HK-2 (cell line): ENCODE data around the gene HSP90B1.

Experiments
- DNase-seq: peaks from one replicate; pipeline ENCODE4 v3.0.0-alpha.2; 2018; ENCODE audit not compliant: unreplicated experiment

HSP90B1 gene

DNA sequence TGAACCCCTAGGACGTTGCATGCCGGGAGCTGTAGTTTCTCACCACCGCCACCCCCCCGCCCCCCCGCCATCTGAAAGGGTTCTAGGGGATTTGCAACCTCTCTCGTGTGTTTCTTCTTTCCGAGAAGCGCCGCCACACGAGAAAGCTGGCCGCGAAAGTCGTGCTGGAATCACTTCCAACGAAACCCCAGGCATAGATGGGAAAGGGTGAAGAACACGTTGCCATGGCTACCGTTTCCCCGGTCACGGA, 501 bp upstream of the HSP90B1 start:
- DNase-seq, result no peak

DNA sequence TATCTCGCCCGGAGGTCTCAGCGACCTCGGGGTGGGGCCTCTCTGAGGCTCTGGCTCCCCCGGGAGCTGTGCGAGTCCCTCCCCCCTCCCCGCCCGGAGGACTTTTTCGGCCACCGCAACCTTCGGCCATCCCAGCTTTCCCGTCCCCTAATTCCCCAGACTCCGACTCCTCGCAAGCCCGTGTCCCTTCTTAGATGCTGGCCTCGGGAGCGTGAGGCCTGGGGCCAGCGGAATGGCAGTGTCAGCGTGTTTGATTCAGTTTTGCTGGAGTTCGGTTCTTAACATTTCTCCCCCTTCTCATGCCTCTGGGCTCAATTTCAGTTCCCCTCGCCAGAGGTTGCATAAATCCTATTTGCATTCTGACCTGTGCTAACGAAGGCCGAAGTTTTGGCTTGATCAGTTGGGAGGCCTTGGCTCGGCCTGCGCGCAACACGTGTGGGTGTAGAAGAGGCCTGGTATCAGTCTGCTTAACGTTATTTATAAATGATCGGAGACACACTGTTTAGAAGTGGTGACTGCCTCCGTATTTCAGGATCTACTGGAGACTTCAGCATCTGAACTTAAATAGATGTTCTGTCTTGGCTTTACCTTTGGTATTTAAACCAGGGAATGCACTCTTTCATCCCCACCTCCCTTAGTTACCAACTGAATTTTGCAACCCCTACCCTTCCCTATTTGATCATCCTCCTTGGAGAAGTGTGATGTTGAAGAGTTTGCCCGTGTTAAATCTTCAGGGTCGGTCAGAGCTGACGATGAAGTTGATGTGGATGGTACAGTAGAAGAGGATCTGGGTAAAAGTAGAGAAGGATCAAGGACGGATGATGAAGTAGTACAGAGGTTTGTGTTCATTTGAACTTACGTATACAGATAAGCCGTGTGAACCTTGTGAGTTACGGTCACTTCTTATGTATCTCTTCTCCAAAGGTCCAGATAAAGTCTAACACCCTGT, 851 bp downstream of the HSP90B1 start:
- no peak for DNase-seq

DNA sequence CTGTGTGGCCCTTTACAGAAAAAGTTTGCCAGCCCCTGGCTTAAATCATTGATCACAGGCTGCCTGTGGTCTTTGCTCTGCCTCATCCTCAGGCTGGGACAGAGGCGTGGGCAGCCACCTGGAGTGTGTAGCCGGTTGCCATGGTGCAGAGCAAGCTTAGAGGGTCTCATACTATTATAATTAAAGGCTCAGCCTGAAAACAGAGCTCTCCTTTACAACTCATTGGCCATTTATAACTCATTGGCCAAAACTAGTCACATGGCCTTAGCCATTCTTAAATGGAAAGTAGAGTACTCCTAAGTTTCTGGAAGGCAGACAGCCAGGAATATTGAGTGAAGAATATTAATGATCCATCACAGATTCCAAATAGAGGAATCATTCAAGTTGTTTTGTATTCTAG, 3.0 kb downstream of the HSP90B1 start:
- no peak for DNase-seq

DNA sequence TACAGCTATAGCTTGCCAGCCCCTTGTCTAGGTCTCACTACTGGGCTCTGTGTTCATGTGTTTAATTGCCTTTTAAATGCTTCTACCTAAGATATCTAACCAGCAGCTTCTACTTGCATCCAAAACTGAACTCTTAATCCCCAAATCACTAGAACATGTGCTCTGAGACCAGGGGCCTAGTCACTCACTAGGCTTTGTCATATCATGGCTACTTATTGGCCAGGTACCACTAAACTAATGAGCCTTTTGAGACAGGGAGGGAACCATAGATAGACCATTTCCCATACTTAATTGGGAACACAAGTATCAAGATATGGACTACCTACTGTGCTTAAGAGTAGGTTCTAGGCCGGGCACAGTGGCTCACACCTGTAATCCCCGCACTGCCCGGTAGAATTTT, 6.5 kb downstream of the HSP90B1 start:
- no peak for DNase-seq

DNA sequence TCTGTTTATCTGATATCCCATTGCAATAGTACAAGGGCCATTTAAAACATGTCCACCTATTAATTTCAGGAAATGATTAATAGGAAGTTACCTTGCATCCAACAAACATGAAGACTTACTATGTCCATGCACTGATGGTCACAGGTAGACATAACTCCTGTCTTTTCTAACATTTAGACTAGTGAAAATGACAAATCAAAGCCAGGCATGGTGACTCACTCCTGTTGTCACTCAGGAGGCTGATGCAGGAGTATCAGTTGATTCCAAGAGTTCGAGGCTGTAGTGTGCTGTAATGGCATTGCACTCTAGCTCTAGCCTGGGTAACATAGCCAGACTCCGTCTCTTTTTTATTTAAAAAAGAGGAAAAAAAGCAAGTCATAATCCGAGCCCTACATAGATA, 14.8 kb downstream of the HSP90B1 start:
- no peak for DNase-seq

DNA sequence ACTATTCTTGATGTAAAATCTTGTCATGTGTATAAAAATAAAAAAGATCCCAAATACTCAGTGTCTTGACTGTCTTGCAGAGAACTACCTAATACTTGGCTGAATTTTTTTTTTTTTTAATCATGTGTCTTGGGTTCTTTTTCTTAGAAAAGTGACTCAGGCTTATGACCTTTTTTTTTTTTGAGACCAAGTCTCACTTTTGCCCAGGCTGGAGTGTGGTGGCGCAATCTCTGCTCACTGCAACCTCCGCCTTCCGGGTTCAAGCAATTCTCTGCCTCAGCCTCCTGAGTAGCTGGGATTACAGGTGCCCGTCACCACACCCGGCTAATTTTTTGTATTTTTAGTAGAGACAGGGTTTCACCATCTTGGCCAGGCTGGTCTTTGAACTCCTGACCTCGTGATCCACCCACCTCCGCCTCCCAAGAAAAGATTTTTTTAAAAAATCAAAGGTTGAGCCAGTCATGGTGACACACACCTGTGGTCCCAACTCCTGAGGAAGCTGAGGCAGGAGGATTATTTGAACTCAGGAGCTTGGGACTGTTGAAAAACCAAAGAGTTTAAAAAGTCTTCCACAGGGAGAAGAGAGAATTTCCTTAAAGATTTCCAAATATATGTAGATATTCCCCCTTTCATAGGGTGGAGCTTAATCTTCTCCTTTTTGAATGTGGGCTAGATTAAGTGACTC, 17.8 kb downstream of the HSP90B1 start:
- DNase-seq, result no peak

DNA sequence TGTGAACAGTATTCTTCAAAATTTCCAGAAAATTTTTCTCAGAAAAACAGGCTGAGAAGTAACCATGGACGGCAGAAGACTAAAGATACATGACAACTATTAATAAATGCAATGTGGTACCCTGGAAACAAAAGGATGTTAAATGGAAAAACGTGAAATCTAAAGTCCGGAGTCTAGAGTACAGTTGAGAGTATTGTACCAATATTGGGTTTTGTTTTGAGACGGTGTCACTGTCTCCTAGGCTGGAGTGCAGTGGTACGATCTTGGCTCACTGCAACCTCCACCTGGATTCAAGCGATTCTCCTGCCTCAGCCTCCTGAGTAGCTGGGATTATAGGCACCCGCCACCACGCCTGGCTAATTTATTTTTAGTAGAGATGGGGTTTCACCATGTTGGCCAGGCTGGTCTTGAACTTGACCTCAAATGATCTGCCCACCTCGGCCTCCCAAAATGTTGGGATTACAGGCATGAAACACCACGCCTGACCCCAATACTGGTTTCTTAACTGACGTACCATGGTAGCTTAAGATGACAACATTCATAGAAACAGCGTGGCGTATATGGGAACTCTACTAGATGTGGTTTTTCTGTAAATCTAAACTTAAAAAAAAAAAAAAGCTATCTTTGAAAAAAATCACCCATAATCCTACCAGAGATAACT, 18.7 kb downstream of the HSP90B1 start:
- no peak for DNase-seq

DNA sequence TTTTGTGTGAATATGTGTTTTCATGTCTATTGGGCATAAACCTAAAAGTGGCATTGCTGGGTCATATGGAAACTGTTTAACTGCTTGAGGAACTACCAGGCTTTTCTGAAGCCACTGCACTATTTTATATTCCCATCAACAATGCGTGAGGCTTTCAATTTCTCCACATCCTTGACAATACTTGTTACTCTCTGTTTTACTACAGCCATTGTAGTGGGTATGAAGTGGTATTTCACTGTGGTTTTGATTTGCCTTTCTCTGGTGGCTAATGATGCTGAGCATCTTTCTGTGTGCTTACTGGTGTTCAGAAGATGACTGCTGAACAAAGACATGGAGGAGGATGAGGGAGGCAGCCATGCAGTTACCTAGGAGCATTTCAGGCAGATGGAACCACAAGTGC, 22.3 kb downstream of the HSP90B1 start:
- DNase-seq, result no peak

DNA sequence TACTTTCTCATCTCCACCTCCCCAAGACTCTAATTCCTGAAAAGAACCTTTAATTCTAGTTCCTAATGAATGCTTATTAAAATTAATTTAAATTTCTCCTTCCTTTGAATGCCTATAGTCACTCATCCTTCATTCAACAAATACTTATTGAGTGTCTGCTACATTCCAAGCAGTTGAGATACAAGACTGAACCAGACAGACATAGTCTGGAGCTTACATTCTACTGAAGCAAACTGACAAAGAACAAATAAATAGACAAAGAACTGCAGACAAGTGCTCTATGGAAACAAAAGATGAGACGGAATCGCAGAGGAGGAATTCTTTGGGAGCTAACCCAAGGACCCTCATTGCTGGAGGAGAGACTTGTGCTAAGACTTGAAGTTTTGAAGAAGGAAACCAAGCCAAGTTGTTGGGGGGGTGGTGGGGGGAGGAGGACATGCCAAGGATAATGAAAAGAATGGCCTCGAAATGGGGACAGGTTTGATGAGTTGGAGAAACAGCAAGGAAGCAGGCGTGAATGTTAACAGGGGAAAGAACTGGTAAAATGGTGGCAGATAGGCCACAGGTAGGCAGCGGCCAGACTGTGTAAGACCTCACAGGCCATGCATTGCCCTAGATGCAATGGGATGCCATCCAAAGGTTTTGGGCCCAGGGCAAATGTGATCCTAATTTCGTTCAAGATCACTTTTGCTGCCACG, 25.8 kb downstream of the HSP90B1 start:
- no peak for DNase-seq

DNA sequence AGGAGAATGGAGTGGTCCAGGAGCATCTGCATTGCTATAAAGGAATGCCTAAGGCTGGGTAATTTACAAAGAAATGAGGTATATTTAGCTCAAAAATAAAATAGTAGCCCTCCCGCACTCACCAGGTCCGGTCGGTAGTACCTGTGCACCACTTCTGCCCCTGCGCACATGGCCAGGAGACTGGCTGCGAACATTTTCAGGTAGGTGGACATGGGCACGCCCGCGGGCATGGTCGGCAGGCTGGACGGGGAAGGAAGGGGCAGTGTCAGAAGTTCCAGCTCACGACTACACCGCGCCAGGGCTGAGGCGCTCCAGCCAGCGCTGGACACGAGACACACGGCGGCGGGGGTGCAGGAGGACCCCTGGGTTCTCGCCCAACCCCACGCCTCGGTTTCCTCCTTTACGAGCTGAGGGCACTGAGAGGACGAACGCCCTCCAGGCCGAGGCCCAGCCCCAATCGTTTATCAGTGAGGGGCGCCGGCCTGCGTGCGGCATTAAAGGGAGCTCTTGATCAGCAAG, 26.4 kb downstream of the HSP90B1 start:
- DNase-seq, result no peak

DNA sequence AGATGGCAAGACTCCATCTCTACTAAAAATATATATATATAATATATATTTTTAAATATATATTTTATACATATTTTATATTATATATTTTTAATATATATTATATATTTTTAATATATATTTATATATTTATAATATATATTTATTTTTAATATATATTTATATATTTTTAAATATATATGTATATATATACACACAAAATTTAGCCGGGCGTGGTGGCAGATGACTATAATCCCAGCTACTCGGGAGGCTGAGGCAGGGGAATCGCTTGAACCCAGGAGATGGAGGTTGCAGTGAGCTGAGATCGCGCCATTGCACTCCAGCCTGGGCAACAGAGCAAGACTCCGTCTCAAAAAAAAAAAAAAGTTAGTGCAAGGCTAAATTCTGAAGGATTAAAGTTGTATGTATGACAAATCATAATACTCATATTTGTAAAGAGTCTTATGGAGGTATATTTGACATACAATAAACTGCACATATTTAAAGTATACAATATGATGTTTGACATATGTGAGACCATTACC, 27.7 kb downstream of the HSP90B1 start:
- no peak for DNase-seq

DNA sequence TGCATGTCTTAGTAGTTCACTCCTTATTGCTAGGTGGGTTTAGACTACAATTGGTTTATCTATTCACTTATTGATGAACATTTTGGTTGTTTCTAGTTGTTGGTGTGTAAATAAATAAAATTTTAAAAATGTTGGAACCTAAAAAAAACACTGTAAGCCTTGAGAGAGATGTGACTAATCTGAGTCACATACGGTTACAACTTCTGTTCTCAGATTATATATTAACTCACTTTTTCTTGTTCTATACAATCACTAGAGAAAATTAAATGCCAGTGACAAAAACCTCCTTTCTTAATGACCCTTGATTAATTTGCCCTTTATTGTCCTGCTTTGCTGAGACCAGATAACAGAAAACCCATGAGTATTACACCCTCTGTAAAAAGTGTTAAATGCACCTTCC, 28.4 kb downstream of the HSP90B1 start:
- no peak for DNase-seq

DNA sequence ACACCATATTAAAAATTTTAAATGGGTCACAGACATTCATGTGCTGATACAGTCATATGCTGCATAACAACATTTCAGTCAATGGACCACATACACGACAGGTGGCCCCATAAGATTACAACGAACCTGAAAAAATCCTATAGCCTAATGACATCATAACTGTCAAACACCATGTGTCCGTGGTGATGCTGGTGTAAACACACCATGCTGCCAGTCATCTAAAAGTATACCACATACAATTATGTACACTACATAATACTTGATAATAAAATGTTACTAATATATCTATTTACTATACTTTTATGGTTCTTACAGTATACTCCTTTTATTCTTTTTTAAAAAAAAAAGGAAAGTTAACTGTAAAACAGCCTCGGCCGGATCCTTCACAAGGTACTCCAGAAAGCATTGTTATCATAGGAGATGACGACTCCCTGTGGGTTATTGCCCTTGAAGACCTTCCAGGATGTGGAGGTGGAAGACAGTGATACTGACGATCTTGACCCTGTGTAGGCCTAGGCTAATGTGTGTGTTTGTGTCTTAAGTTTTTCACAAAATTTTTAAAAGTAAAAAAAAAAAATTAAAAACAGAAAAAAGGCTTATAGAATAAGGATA, 30.5 kb downstream of the HSP90B1 start:
- DNase-seq, result no peak

DNA sequence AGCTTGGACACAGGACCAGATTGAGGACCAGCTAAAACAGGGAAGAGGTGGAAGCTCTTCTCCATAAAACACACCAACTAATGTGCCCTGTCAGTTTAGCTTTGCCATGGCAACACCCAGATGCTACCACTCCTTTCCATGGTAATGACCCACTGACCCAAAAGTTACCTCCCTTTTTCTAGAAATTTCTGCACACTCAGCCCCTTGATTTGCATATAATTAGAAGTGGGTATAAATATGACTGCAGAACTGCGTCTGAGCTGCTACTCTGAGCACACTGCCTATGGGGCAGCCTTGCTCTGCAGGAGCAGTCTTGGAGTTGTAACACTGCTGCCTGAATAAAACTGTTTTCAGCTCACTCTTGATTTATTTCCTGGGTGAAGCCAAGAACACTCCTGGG, 32.3 kb downstream of the HSP90B1 start:
- no peak for DNase-seq

DNA sequence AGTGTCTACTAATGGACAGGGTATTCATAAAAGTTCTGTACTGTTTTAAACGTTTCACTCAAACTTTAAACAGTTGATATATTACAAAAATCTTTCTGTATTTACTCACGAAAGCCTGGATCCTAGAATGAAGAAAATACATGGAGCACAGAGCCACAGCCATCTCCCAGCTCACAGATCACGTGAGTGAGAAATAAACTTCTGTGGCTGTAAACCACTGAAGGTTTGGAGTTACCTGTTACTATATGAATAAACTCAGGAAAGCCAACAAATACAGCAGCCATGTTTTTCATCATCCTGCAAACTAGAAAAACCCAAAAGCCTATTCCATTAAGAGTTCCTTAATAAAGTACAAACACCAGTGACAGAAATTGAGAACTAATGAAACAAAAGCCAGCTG, 34.6 kb downstream of the HSP90B1 start:
- DNase-seq, result no peak

DNA sequence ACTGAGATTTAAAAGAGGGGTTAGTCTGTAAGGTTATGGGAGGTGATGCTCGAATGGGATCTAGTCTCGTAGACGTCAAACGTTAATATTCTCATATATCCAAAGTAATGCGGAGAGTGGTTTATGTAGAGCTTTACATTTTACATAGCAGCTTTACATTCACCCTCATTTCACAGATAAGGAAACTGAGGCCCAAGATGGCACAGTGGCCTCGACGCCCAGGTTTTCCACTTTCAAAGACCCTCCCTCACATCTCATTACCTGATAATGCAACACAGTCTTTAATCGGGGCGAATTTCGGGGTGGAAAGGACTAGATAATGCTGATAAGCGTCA, 35.0 kb downstream of the HSP90B1 start:
- no peak for DNase-seq

DNA sequence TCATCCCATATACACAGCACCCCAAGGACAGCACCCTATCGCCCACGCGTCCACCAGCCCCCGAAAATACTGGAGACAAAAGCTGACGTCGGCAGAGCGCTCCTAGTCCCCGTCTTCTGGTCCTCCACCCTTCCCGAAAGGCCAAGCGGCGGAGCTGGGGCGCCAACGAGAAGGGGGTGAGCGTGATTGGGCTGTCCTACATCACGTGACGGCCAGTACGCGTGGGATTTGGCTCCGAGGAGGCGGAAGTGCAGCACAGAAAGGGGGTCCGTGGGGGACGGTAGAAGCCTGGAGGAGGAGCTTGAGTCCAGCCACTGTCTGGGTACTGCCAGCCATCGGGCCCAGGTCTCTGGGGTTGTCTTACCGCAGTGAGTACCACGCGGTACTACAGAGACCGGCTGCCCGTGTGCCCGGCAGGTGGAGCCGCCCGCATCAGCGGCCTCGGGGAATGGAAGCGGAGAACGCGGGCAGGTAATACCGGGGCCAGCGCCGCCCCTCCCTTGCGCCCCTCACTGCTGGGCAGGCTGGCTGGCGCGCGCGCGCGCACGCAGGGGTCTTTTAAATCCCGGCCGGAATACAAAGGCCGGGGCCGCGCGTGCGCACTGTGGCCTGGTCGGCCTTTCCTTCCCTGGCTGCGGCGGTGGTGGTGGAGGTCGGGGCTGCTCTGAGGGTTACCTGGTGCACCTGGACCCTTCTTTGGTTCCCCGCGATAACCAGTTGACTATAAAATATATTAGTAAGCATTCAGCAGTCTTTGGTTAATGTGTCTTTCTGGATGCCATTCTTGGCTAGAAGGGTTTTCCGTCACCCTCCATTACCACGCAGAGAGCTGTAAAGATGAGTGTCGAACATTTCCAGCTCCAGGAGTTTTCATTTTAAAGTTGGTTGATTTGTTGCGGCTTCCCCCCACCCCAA, 35.6 kb downstream of the HSP90B1 start, which contains the start of gene TDG:
Gene TDG, plus strand, starts transcription at position 283 of the 915 bp plus-strand sequence. Its CDS starts 166 bp downstream, at position 449.
- peak; percentile 97 for DNase-seq

DNA sequence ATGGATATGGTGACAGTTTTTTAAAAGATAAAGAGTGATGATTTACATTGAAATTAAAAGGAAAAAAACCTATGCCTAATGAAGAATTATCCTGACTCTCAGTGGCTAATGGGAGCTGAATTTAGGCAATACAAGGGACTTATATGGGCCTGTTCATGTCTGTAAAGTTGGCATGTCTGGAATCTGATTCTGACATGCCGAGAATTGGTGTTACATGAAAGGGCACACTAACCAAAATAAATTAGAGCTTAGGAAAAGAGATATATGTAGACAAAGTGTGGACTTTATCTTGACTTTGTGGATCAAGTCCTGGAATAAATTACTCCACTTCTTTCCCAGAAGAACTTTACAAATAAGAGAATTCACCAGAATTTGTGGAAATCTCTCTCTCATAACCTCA, 36.5 kb downstream of the HSP90B1 start:
- DNase-seq, result no peak

DNA sequence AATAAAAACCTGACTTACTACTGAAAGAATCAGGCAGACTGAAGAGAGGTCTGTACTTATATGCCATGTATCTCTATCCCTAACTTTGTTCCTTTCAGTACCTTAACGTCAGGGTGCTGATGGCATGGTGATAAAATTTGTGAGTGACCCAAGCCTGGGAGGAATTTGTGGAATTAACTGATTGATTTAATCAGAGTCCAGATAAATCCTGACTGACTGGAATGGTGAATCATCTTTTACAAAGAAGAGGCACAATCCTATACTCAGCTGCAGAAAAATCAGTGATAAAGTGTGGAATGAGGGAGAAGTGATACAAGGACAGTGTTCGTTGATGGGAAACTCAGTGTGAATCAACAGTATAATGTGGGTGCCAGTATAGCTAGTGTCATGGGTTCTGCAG, 39.2 kb downstream of the HSP90B1 start:
- no peak for DNase-seq

DNA sequence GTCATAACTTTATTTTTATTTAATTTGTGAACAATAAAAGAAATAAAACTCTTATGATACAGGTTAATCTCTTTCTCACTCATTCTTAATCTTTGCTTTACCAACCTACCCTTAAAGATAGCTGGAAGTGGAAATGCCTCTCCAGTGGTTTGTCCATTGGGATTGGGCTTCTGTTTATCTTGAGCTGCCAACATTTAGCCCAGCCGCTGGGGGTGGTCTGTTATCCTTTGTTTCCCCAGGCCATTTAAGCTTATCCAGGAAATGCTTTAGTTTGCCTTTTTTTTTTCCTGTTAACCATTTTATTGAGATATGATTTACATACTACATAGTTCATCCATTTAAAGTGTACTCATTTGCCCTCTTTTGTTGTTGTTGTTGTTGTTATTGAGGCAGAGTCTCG, 43.7 kb downstream of the HSP90B1 start:
- no peak for DNase-seq
